ELF-1 (cell line): ENCODE measurements around the gene FGF21.
"Not testable (repeated sequence)": the region's sequence is repeated elsewhere in the genome, so short reads cannot be mapped to it uniquely, and the experiment has no call there.

Experiments
- DNase-seq: peaks from one replicate; pipeline ENCODE4 v3.0.0-alpha.2; 2016; ENCODE audit warnings: low read depth, low spot score

The FGF21 gene

DNA sequence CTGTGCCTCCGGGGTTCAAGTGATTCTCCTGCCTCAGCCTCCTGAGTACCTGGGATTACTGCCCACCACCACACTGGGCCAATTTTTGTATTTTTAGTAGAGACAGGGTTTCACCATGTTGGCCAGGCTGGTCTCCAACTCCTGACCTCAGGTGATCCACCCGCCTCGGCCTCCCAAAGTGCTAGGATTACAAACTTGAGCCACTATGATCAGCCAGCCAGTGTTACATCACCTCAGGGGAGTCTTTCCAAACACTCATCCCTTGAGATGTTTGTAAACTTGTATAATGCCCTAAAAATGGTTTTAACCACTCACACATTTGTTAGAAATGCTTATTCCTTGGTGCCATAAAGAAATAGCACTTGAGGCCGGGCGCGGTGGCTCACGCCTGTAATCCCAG, 31.1 kb downstream of the FGF21 start:
- DNase-seq = not testable (repeated sequence)

DNA sequence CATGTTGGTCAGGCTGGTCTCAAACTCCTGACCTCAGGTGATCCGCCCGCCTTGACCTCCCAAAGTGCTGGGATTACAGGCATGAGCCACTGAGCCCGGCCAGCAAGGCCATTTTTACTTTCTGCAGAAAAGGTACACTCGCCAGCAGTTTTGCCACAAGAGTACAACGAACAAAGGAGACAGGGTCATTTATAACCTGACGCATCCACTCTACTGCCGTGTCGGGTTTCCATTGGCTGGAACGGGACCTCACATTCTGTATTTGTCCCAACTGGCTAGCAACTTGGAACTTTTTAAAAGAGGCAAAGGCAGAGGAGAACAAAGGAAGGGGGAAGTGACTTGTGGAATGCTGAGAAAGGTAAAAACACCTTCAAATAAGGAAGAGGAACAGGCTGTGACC, 32.0 kb downstream of the FGF21 start:
- DNase-seq = not testable (repeated sequence)

DNA sequence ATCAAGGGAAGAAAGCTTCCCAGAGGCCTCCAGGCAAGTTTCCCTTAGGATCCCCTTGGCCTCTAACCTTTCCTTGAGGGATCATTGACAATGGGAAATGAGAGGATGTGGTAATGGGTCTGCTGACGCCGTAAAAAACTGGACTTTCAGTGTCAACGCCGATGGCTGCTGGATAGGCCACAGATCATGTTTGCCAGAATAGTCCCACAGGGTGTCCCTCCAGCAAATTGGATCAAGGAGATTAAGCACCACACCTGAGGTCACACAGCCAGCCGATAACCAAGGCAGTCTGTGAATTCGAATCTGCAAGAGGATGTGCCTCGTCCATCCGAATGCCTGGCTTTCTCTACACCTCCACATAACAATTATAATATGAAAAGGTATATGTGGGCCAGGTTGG, 37.9 kb downstream of the FGF21 start:
- no peak for DNase-seq

DNA sequence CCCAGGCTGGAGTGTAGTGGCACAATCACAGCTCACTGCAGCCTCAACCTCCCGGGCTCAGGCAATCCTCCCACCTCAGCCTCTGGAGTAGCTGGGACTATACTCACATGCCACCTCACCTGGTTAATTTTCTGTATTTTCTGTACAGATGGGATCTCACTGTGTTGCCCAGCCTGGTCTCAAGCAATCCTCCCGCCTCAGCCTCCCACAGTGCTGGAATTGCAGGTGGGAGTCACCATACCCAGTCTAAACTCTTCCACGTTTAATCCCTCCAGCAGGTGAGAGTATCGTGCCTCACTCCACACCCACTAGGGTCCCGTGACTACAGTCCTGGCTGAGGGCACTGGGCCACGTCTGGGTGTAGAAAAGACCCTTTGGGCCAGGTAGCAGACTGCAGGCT, 39.0 kb downstream of the FGF21 start:
- DNase-seq = no peak

DNA sequence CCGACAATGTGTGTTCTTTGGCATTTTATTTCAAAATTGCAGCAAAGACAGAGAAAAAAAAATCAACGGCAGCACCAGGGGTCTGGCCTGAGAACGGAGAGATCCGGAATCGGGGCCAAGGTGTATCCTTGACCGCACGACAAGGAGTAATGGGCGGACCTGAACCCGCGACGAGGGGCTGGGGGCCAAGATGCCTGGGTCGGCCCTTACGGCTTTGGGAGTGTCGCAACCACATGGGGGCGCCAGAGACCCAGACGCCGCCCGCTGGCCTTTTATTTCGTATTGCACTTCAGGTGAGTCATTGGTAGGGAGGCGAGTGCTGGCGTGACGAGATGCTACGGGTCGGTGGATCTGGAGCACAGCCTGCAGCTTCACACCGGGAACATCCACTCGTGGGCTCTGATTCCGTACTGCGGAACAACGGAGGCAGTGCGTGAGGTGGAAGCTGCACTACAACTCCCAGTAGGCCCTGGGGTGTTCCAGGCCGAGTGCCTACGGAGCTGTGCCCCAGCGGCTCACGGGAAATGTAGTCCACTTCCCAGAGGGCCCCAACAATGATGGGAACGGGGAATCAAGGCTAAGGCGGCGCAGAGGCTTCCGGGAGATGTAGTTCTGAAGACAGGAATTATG, 39.8 kb downstream of the FGF21 start:
- peak; percentile 97 for DNase-seq

DNA sequence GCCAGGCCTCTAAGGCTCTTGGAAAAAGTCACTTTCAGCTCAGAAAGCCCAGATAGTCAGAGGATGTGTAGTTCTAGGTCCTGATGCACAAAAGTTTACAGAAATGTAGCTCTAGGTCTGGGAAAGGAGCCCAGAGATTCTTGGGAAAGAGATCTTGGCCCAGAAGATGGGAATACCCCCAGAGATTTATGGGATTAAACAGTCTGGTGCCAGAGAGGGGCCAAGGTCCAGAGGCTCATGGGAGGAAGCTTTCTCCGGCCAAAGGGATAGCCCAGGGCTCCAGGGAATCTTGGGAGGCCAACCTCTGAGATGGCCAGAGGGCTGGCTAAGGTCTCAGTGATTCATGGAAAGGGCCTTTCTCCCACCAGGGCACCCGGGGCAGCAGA, 40.4 kb downstream of the FGF21 start:
- DNase-seq = no peak

DNA sequence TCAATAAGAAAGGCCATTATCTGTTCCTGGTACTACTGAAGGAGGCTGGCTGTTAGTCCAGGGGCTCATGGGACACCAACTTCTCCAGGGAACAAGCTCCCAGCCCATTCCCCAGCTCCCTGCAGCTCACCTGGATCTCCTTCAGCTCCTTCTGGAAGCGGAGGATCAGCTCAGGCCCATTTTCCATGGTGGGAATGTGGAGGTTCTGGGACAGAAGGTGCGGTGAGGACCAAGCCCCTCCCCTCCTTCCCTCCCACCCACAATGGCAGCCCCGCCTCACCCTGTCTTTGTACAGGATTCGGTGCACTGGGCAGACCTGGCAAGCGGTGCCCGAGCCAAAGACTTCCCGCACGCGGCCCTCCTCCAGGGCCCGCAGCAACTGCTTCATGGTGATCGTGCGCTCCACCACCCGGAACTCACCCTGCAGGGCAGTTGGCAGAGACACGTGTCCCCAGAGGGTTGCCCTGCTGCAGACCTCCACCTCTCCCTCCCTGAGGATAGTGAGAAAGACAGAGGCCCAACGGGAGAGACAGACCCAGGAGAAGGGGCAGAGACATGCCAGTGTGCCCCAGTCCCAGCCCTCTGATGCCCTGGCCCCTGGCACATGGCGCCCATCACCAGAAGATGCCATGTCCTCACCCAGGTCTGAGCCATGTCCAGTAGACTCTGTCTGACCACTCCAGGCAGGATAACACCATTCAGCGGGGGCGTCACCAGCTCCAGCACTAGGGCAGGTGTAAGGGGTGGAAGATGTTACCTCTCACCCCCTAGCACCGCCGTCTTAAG, 41.2 kb downstream of the FGF21 start:
- DNase-seq = no peak

DNA sequence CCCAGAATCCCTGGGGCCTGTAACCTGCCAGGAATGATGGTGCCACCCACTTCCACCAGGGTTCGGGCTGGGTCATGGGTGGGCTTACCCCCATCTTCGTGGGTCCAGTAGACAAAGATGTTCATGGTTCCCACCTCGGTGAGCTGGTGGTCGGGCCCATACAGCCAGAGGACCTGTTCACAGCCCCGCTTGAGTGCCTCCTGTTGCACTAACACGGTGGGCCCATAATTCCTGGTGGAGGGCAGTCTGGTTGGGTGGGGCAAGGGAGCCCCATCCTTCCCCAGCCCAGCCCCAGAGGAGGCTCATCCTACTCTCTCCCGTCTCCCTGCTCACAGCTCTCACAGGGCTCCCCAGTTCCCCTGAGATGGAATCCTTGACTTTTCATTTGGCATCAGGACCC, 41.8 kb downstream of the FGF21 start:
- DNase-seq = no peak

DNA sequence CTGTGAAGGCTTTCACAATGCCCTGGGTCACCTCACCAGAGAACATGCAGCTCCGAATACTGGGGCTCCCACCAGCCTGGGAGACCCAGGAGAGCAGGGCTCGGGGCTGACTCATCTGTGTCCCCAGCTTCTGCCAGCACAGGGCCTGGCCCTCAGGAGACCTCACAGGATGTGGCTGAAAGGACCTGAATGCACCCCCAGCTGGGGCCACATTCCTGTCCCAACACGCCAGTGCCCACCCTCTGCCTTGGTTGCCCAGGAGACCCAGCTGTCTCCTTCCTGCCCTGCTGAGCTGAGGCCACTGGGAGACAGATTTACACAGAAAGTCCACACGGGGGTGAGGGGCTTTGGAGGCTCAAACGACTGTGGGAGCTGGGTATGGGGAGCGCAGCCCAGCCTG, 43.6 kb downstream of the FGF21 start:
- no peak for DNase-seq

DNA sequence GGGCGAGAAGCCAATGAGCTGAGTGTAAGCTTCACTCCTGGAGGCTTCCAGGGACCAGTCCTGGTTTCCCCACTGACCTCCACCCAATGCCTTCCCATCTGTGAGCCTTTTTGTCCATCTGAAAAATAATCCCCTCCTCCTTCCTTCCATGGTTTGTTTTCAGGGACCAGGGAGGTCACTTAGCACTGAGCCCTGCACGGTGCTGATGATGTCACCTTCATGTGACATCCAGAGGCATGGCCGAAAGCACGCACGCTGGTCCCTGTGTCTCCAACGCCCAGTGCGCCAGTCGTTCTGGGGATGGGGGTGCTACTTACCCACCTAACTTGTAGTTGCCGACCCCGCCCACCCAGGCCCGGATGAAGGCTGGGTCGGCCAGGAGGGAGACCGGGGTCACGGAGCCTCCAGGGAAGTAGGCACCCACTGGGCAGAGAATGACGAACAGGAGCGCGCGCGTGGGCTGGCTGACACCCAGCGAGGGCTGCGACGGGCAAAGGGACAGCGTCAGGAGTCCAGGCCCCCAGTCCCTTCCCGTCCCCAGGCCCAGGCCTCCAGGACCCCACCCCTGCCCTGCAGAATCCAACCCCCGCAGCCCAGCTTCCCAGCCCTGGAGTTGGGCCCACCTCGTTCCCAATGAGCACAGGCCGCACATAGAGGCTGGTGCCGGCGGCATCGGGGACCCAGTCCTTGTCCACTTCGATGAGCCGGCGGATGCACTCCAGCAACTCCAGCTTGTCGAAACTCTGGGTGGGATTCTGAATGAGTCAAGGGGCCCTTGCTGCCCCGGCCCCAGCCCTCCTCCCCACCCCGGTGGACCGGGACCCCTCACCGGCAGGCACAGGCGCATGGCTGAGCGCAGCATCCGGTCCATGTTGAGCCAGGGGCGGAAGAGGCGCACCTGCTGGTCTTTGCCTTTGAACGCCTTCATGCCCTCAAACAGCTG, 44.3 kb downstream of the FGF21 start:
- no peak for DNase-seq

DNA sequence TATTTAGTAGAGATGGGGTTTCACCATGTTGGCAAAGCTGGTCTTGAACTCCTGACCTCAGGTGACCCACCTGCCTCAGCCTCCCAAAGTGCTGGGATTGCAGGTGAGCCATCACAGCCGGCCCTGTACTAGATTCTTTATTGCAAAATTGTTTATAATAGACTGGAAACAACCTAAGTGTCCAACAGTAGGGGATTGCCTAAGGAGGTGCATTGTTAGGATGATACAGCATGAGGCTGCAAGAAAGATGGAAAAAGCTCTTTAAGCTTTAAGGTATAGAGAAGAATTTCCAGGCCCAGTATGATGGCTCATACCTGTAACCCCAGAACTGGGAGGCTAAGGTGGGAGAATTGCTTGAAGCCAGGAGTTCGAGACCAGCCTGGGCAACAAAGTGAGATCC, 47.3 kb downstream of the FGF21 start:
- DNase-seq = no peak

DNA sequence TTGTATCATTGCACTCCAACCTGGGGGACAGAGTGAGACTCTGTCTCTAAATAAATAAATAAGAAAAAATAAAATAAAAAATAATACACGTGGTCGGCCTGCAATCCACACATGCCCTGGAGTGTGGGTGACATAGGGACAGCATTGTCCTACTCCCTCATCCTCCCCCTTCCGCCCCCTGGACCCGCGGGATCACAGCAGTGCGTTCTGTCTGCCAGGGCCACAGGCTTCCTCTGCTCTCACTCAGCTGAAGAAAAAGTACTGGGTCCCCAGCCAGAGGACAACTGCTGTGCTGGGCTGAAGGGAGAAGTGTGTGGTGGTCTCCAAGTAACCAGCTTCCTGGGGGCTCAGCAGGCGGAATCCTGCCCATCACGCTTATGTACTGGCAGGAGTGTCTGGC, 49.2 kb downstream of the FGF21 start:
- DNase-seq = no peak

DNA sequence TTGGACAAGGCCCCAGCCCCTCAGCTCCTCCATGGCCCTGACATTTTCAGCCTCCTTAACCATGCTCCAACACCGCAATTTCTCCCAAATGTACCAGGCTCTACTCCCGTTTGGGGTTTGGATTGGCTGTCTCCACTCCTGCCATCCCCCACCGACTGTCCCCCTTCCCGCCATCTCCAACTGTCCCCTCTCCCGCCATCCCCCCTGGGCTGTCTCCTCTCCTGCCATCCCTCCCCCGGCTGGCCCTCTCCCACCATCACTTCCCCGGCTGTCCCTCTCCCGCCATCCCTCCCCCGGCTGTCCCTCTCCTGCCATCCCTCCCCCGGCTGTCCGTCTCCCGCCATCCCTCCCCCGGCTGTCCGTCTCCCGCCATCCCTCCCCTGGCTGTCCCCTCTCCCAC, 50.1 kb downstream of the FGF21 start:
- DNase-seq = no peak

DNA sequence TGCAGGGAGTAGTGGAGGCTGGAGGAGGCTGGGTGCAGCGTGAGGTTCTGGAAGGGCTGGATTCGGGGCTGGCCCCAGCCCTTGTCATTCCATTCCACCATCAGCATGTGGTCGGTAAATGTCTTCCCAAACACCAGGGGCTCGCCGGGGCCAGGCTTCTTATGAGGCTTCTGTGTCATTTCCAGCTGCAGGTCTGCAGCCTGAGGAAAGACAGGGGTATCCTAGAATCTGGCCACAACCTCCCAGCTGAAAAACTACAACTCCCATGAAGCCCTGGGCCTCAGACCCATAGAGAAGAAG, 51.1 kb downstream of the FGF21 start:
- DNase-seq = peak; percentile 90

DNA sequence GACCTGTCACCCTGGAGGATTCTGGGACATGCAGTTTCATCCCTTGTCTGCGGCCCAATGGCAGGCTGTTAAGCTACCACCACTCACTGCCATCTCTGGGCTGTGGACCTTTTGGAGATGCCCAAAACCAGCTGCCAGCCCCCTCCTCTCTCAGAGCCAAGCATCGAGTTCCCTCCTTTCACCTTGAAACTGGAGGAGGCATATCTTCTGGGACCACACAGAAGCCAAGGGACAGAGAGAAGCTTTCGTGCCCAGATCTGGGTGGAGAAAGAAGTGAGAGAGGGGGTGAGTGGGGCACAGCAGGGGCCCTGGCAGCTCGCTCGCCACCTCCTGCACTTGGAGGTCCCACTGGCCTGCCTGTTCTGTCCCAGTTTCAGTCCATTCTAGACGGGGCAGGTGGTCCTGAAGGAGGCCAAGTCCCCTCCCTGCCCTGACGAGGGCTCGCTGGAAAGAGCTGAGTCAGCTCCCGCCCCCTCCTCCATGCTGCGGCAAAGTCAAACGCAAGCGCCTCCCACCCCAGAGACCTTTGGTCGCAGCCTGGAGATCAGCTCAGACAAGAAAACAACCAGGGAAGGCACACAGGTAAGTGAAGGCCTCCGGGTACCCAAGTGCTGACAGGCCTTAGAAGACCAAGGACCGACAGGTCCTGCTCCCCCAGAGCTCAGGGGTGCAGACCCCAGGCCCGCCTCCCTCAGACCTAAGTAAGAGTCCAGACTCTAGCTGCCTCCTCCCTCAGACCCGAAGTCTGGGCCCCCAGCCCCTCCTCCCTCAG, 51.7 kb downstream of the FGF21 start:
- DNase-seq = peak; percentile 81

DNA sequence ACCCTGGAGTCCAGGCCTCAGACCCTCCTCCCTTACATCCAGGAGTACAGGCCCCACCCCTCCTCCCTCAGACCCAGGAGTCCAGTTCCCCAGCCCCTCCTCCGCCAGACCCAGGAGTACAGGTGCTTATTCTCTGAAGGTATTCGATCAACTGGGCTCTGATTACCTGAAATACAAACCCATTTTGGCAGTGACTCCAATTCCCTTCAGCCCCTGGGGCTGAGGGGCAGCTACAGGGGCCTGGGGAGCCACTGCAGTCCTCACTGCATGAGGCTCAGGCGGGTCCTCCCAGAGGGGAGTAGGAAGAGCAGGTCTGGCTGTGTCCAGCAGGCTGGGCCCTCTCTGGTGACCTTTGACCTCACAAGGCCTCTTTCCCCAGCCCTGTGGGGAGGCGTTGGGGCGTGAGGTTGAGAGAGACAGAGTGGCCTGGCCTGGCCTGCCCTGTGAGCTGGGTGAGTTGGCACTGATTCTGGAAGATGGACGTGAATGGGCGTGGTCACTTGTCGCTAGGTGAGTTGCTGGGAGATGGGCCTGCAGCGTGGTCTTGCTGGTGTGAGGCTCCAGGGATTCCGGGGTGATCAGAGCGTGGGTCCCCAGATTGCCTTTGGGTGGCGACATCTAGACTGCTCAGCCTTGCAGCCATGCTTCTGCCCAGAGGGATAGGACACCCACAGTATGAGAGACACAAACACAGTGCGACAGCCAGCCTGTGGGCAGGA, 52.4 kb downstream of the FGF21 start:
- peak; percentile 47 for DNase-seq
